RWPE1 (cell line): Measurements from ENCODE around the gene PRELP.

ENCODE experiments used
- CTCF ChIA-PET: fragments of 350-600 bp; sonication (Branson Sonifier 250); formaldehyde crosslinking; extraction: SDS; loops from one replicate; lab custom pipeline; 2021; lab: Yijun Ruan, JAX
- POLR2A ChIA-PET: fragments of 400-600 bp; formaldehyde crosslinking; extraction: SDS; loops from one replicate; lab custom pipeline; 2020; ENCODE audit warnings: antibody characterized with exemption; ENCODE audit not compliant: low non-redundant PET; lab: Yijun Ruan, JAX
- DNase-seq: peaks from one replicate; pipeline ENCODE4 v3.0.0; 2012; ENCODE audit warnings: low spot score
- H3K27ac ChIP-seq: fragments of 450-650 bp; 2 replicates; pipeline ENCODE4 v1.5.1; 2017
- TF ChIP-seq, protein P1 (sequence below): fragments of 450-650 bp; conservative IDR thresholded peaks from 2 replicates; pipeline ENCODE4 v1.5.1; 2017; ENCODE audit warnings: low read depth, mild to moderate bottlenecking

The PRELP gene

DNA sequence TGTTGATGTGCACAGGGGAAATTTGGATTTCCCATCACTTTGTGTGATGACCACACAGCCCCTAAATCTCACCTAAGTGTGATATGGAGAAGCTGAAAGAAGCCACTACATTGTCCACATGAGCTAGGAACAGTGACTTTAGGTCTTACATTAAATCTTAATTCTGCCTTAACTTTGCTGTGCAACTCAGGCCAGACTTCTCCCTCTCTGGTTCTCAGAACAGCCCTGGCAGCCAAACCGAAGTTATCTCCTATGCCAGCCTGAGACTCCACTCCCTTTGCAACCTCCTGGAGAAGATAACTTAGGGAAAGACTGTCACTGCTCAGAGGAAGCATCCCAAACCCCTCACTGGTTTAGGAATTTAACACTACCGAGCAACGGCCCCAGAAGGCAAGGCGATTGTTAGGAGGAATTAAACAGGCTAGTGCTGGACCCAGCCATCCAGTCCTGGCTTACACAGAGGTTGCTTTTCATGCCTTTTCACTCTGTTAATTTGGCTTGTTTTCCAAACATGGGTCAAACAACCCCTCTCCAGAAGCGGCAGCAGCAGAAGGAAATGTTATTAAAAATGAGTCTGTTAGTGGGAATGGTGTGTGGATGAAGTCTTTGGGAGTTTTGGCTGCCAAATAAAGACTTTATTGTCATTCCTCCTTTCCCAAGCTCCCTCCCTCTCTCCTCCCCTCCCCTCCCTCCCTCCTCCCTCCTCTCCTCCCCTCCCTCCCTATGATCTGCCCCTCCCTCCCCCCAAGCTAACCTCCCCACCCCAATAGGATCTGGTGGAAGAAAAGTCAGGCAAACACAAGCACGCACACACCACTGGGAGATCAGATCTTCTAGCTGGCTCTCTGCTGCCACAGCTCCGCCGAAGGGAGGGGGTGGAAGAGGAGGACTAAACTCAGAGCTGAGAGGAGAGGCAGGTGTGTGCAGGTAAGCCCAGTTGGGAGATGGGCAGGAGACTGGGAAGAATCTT lies at the start of gene PRELP:
Gene PRELP (plus strand): TSS at position 795 of the 970 bp plus-strand sequence. CDS start 7,379 bp downstream, outside the sequence.
- CTCF ChIA-PET, result interaction anchor here (0.6 to 3.0 kb wide), 7 partner anchors 12 to 208 kb away, joined by 4 to 17 read pairs (median 4); no protein-coding TSS in a partner anchor
- H3K27ac ChIP-seq, result no peak within 1 kb of the TSS
- TF ChIP-seq, protein P1, sequence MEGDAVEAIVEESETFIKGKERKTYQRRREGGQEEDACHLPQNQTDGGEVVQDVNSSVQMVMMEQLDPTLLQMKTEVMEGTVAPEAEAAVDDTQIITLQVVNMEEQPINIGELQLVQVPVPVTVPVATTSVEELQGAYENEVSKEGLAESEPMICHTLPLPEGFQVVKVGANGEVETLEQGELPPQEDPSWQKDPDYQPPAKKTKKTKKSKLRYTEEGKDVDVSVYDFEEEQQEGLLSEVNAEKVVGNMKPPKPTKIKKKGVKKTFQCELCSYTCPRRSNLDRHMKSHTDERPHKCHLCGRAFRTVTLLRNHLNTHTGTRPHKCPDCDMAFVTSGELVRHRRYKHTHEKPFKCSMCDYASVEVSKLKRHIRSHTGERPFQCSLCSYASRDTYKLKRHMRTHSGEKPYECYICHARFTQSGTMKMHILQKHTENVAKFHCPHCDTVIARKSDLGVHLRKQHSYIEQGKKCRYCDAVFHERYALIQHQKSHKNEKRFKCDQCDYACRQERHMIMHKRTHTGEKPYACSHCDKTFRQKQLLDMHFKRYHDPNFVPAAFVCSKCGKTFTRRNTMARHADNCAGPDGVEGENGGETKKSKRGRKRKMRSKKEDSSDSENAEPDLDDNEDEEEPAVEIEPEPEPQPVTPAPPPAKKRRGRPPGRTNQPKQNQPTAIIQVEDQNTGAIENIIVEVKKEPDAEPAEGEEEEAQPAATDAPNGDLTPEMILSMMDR, result no peak
- POLR2A ChIA-PET, result no interaction called here
- DNase-seq, result peak; percentile 64

- no peak for DNase-seq
- TF ChIP-seq, protein P1, result no peak
- POLR2A ChIA-PET, result no interaction called here
- no peak overlapping the region for H3K27ac ChIP-seq
- CTCF ChIA-PET, result no interaction called here
Measured at GRCh38 chr1:203426366-203426765, 49.2 kb upstream of the PRELP start.

DNA sequence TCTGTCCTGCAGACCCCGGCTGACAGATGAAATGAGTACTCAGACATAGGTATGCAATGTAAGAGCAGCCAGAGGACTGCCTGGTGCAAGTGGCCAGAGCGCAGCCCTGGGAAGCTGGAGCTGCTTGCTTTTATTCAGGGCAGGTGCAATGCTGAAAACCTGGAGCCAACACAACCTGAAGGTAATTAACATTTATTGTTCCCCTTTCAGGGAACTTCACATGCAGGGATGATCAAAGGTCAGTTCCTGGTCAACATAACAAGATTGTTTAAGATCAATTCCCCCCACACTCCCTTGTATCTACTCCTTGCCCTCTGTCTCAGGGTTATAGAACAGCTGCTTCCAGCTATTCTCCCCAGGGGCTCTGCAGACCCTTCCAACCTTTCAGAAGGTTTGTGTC lies 48.7 kb upstream of the PRELP start:
- H3K27ac ChIP-seq, result no peak overlapping the region
- ChIA-PET CTCF (no interaction called here), POLR2A (no interaction called here)
- TF ChIP-seq, protein P1, result no peak
- no peak for DNase-seq

GRCh38 chr1:203427451-203427850 lies 48.2 kb upstream of the PRELP start:
- no peak for DNase-seq
- POLR2A ChIA-PET, result no interaction called here
- TF ChIP-seq, protein P1, result no peak
- H3K27ac ChIP-seq, result no peak overlapping the region
- CTCF ChIA-PET, result no interaction called here

DNA sequence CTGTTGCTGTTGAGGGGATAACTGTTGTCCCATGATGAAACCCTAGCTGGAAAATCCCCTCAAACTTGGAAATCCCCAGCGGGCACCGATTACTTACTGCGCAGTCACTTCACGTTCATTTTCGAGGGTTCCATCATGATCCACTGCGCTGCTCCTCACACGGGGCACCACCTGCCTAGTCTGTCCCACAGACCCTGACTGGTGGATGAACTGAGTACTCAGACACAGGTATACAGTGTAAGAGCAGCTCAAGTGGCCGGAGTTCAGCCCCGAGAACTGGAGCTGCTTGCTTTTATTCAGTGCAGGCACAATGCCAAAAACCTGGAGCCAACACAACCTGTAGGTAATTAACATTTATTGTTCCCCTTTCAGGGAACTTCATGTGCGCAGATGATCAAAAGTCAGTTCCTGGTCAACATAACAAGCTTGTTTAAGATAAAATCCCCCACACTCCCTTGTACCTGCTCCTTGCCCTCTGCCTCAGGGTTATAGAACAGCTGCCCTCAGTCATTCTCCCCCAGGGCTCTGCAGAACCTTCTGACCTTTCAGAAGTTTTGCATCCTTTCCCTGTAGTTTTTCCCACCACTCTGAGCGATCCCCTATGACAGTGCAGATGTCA lies 46.5 kb upstream of the PRELP start:
- ChIA-PET POLR2A (no interaction called here), CTCF (interaction anchor here (1.1 kb wide), 1 partner anchor 87 kb away, joined by 8 read pairs; no protein-coding TSS in a partner anchor)
- H3K27ac ChIP-seq, result no peak overlapping the region
- DNase-seq, result no peak
- TF ChIP-seq, protein P1, result no peak

DNA sequence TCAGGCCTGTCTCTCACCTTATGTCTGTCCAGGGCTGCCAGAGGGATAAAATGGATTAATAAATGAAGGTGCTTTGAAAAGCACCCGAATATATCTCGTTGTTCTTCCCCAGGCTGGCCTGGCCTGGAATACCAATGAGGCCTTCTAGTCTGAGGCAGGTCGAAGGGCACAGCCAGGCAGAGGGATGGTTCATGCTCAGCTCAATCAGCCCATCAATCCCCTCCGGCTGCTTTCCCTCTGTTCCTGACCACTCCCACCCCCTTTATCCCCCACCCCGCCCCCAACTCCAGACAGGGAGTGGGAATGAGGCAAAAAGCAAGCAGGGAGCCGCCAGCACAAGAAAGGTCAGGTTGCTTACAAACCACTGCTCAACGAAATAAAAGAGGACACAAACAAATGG lies 40.0 kb upstream of the PRELP start:
- POLR2A ChIA-PET, result no interaction called here
- TF ChIP-seq, protein P1, result no peak
- H3K27ac ChIP-seq, result no peak overlapping the region

More for the DNA sequence above, 40.0 kb upstream of the PRELP start:
- CTCF ChIA-PET, result no interaction called here
- no peak for DNase-seq
